Adrenal gland (tissue), 12 donors: ENCODE data around the gene CWC22. TPM values are rescaled to one million over a fixed set of nuclear protein-coding genes. Genes with fewer than 3 reads are reported as not detected.

Source experiments
- DNase-seq, 7 donors: peaks; one replicate each; pipeline ENCODE4 v3.0.0-alpha.2; 2019 to 2020
- H3K27ac ChIP-seq, 5 donors: fragments of 200-600 bp; sonication (generic) in 4 of 5; 1 replicate in 3 of 5; 2 replicates in 2 of 5; pipeline versions ENCODE4 v1.5.1 to v1.8.0; 2016 to 2020; ENCODE audit warnings: mild to moderate bottlenecking in 1 of 5
- H3K27me3 ChIP-seq: fragments of 200-600 bp; 2 replicates; pipeline ENCODE4 v1.8.0; 2021
- H3K36me3 ChIP-seq, 2 donors: fragments of 200-600 bp; replicated peaks in 1 of 2; 1 replicate in 1 of 2; 2 replicates in 1 of 2; pipeline versions ENCODE4 v1.5.1 to v1.8.0; 2018 to 2022
- H3K4me1 ChIP-seq, 2 donors: fragments of 200-600 bp; replicated peaks in 1 of 2; 1 replicate in 1 of 2; 2 replicates in 1 of 2; pipeline versions ENCODE4 v1.5.1 to v1.8.0; 2018 to 2021
- H3K4me3 ChIP-seq, 4 donors: fragments of 200-600 bp; sonication (generic) in 3 of 4; one replicate each; pipeline ENCODE4 v1.5.1; 2016 to 2018
- H3K9me3 ChIP-seq, 3 donors: fragments of 200-600 bp; sonication (generic) in 1 of 3; replicated peaks in 1 of 3; 1 replicate in 2 of 3; 2 replicates in 1 of 3; pipeline versions ENCODE4 v1.5.1 to v1.8.0; 2016 to 2021
- POLR2A ChIP-seq, 2 donors: fragments of 450-650 bp; IDR thresholded peaks; one replicate each; pipeline ENCODE4 v1.6.1; 2017; ENCODE audit warnings: antibody characterized with exemption in 2 of 2, mild to moderate bottlenecking in 2 of 2, moderate library complexity in 1 of 2
- WGBS, 4 donors: extraction: QIAGEN DNeasy Blood & Tissue Kit in 2 of 4; methylation state at CpG; one replicate each; pipeline versions ENCODE4 v1.1.5 to v1.1.7; 2013 to 2017; 5-methylcytosine and 5-hydroxymethylcytosine counted together
- intact Hi-C, 2 donors: fragments of 100-400 bp; cut with DNase I; formaldehyde crosslinking; loops; one replicate each; pipeline versions ENCODE4 v1.14.1 to v1.15.0; 2022 to 2023
- polyA plus RNA-seq, 3 donors: library from polyadenylated mRNA; stranded (reverse); fragments of 200-250 nt in 2 of 3; fragments of 350-450 nt in 1 of 3; fragmentation: Illumina TruSeq in 1 of 3; extraction: RNeasy Lipid Tissue Mini Kit (QIAGEN cat#74804) in 1 of 3; gene quantifications; one replicate each; pipeline ENCODE4 v1.2.3, GENCODE V29; 2013 to 2014
- small RNA-seq, 2 donors: library from RNA; depleted of rRNA; stranded (forward); fragments of <200 nt; gene quantifications; one replicate each; pipeline ENCODE3, GENCODE V24; 2016
- total RNA-seq, 9 donors: library from RNA; depleted of rRNA in 4 of 9; stranded (reverse); fragments of >200 nt in 4 of 9; fragments of 120-200 nt in 1 of 9; fragmentation: NEBNext Ultra II Directional in 1 of 9; extraction: Animal tissue kit (Norgen Biotek cat#: 25700) in 1 of 9; gene quantifications; one replicate each; pipeline versions ENCODE4 v1.1.0 to v1.2.4, GENCODE V29; 2013 to 2023
- TF ChIP-seq, protein P1 (sequence below), 6 experiments: fragments of 450-650 bp in 4 of 6; fragments of 200-600 bp in 2 of 6; sonication (generic) in 1 of 6; IDR thresholded peaks; 1 replicate in 5 of 6; 2 replicates in 1 of 6; pipeline versions ENCODE4 v1.5.1 to v1.8.0; 2016 to 2021; ENCODE audit warnings: antibody characterized with exemption in 6 of 6, mild to moderate bottlenecking in 2 of 6, moderate library complexity in 1 of 6
- donor health status: healthy with polysubstance abuse.
- donor health status: Bipolar disorder and iron deficiency.
- donor health status: DM: yes; HTN: yes; CAD: no.
- donor health status: DM: no; HTN: no; CAD: no.
- donor health status: DM: no; HTN: no; CAD: no.
- donor health status: DM: yes; HTN: yes; CAD: no.

CWC22 gene
- total and polyA plus RNA-seq, 12 donors, result 9.2 to 22.0 (median 14.9) TPM

GRCh38 chr2:179898873-179899272, 108.2 kb downstream of the CWC22 start:
- Histone ChIP-seq H3K27me3 (no peaks in the 10 kb centered on the region), H3K4me1 (no peaks in the 10 kb centered on the region), H3K4me3 (no peak overlapping the region), H3K36me3 (no peaks in the 10 kb centered on the region), H3K27ac (no peak overlapping the region), H3K9me3 (no peaks in the 10 kb centered on the region)
- TF ChIP-seq POLR2A (IDR thresholded peaks at IDR 0.05), result no peak
- TF ChIP-seq, protein P1, sequence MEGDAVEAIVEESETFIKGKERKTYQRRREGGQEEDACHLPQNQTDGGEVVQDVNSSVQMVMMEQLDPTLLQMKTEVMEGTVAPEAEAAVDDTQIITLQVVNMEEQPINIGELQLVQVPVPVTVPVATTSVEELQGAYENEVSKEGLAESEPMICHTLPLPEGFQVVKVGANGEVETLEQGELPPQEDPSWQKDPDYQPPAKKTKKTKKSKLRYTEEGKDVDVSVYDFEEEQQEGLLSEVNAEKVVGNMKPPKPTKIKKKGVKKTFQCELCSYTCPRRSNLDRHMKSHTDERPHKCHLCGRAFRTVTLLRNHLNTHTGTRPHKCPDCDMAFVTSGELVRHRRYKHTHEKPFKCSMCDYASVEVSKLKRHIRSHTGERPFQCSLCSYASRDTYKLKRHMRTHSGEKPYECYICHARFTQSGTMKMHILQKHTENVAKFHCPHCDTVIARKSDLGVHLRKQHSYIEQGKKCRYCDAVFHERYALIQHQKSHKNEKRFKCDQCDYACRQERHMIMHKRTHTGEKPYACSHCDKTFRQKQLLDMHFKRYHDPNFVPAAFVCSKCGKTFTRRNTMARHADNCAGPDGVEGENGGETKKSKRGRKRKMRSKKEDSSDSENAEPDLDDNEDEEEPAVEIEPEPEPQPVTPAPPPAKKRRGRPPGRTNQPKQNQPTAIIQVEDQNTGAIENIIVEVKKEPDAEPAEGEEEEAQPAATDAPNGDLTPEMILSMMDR (IDR thresholded peaks at IDR 0.05), result peak in 2 of 6 experiments; percentile 19 to 22
- peak in 4 of 7 donors; percentile 27 to 55 (median 46) for DNase-seq
- intact Hi-C loops, result no loop called here
- 76 to 85% (median 84%) methylated on average over 4 of the region's 4 CpGs for WGBS, 4 donors

Small RNA genes lying within 50 kb of the gene (small RNA-seq; reads per million reads assigned to genes)
- 0 reads per million in 2 donors for gene RF00416

Other genes starting within 250 kb of the CWC22 start
- 10 to 100 TPM in 4 of 9 donors, 1 to 10 TPM in 5; 2.7 to 15.3 (median 8.9) TPM for gene ZNF385B, start 145.7 kb downstream of the CWC22 start, total RNA-seq
- gene ZNF385B, start 145.7 kb downstream of the CWC22 start, polyA plus RNA-seq, result 1 to 10 TPM; 2.0 to 5.0 (median 3.8) TPM